Testis (tissue), 2 donors: ENCODE results near the gene CCDC9B.

Experiments used
- CTCF ChIP-seq, 3 experiments: fragments of 450-650 bp in 2 of 3; fragments of 200-600 bp in 1 of 3; sonication (generic) in 1 of 3; IDR thresholded peaks; one replicate each; pipeline ENCODE4 v1.5.1; 2016 to 2019; ENCODE audit warnings: antibody characterized with exemption in 3 of 3, mild to moderate bottlenecking in 2 of 3, moderate library complexity in 1 of 3
- POLR2A ChIP-seq: fragments of 450-650 bp; IDR thresholded peaks from one replicate; pipeline ENCODE4 v1.6.1; 2017; ENCODE audit warnings: antibody characterized with exemption, mild to moderate bottlenecking, moderate library complexity

DNA sequence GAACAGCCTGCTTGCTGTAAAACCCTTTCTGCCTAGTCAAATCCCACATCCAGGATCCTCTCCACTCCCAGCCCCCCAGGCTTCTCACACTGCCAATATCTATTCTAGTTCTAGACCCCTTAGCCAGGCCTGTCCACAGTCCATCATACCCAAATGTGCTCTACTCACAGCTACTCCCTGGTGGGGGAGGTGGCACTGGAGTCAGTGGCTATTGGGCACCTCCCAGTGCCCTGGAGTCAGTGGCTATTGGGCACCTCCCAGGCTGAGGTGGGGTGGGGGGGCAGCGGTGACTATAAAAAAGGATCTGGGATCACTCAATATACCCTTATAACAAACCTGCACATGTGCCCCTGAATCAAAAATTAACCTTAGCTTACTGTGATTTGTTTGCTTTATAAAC lies 16.5 kb upstream of the CCDC9B start:
- TF ChIP-seq POLR2A (no peak), CTCF (IDR thresholded peaks at IDR 0.05) (no peak)
